Measurements from ENCODE around the gene PATE2.

Gene PATE2

GRCh38 chr11:125778728-125779127, at the start of gene PATE2:
PATE2 (minus strand) TSS chr11:125778828; CDS start chr11:125778773, 55 bp downstream.
- no peak for DNase-seq (ENCODE audit: low spot score)

GRCh38 chr11:125807909-125808308, 29.3 kb upstream of the PATE2 start:
- no peak for DNase-seq (ENCODE audit: low spot score)

GRCh38 chr11:125802387-125802786, 23.8 kb upstream of the PATE2 start:
- no peak for DNase-seq (ENCODE audit: low spot score)

- no peak for DNase-seq (ENCODE audit: low spot score)
These were observed 21.2 kb upstream of the PATE2 start for GRCh38 chr11:125799808-125800207.

- DNase-seq (ENCODE audit: low spot score) = no peak
These were observed 19.0 kb upstream of the PATE2 start for GRCh38 chr11:125797641-125798040.

GRCh38 chr11:125790825-125791224, 12.2 kb upstream of the PATE2 start:
- no peak for DNase-seq (ENCODE audit: low spot score)

- no peak for DNase-seq (ENCODE audit: low spot score)
These were observed 9.2 kb upstream of the PATE2 start, which contains the start of gene PATE3 for GRCh38 chr11:125787827-125788226. PATE3 (plus strand) TSS chr11:125788127; CDS start chr11:125788152, 25 bp downstream.

- no peak for DNase-seq (ENCODE audit: low spot score)
These were observed 6.0 kb upstream of the PATE2 start for GRCh38 chr11:125784678-125785077.

GRCh38 chr11:125777309-125777708, 1.3 kb downstream of the PATE2 start:
- DNase-seq (ENCODE audit: low spot score) = peak; percentile 20

- DNase-seq (ENCODE audit: low spot score) = no peak
These were observed 5.1 kb downstream of the PATE2 start for GRCh38 chr11:125773516-125773915.

GRCh38 chr11:125772834-125773505, 5.7 kb downstream of the PATE2 start:
- peak; percentile 12 for DNase-seq (ENCODE audit: low spot score)

- DNase-seq (ENCODE audit: low spot score) = no peak
These were observed 8.0 kb downstream of the PATE2 start for GRCh38 chr11:125770583-125770982.

- DNase-seq (ENCODE audit: low spot score) = no peak
These were observed 10.1 kb downstream of the PATE2 start for GRCh38 chr11:125768336-125769046.

GRCh38 chr11:125766251-125766650, 12.4 kb downstream of the PATE2 start:
- DNase-seq (ENCODE audit: low spot score) = no peak

GRCh38 chr11:125763483-125763882, 15.1 kb downstream of the PATE2 start:
- DNase-seq (ENCODE audit: low spot score) = no peak

GRCh38 chr11:125762445-125762844, 16.2 kb downstream of the PATE2 start:
- DNase-seq (ENCODE audit: low spot score) = no peak

- DNase-seq (ENCODE audit: low spot score) = no peak
These were observed 22.6 kb downstream of the PATE2 start for GRCh38 chr11:125756050-125756449.

- no peak for DNase-seq (ENCODE audit: low spot score)
These were observed 28.0 kb downstream of the PATE2 start for GRCh38 chr11:125750629-125751028.

- no peak for DNase-seq (ENCODE audit: low spot score)
These were observed 32.6 kb downstream of the PATE2 start, which contains the start of gene PATE1 for GRCh38 chr11:125745979-125746378. PATE1 (plus strand) TSS chr11:125746279; CDS start chr11:125746305, 26 bp downstream.

GRCh38 chr11:125743681-125744080, 34.9 kb downstream of the PATE2 start:
- DNase-seq (ENCODE audit: low spot score) = no peak

GRCh38 chr11:125740617-125741016, 38.0 kb downstream of the PATE2 start:
- no peak for DNase-seq (ENCODE audit: low spot score)

- no peak for DNase-seq (ENCODE audit: low spot score)
These were observed 49.7 kb downstream of the PATE2 start for GRCh38 chr11:125728969-125729368.

All from kidney tubule cell (primary cell).